GM19397 (cell line): ENCODE data around the gene CA5B.
"Not testable (repeated sequence)": the region's sequence is repeated elsewhere in the genome, so short reads cannot be mapped to it uniquely, and the experiment has no call there.

Source experiments
- ATAC-seq: cut with Tn5 transposase; IDR thresholded peaks from one replicate; pipeline ENCODE4 v1.9.1; 2021; ENCODE audit warnings: mild to moderate bottlenecking, moderate library complexity; ENCODE audit not compliant: unreplicated experiment

The CA5B gene

DNA sequence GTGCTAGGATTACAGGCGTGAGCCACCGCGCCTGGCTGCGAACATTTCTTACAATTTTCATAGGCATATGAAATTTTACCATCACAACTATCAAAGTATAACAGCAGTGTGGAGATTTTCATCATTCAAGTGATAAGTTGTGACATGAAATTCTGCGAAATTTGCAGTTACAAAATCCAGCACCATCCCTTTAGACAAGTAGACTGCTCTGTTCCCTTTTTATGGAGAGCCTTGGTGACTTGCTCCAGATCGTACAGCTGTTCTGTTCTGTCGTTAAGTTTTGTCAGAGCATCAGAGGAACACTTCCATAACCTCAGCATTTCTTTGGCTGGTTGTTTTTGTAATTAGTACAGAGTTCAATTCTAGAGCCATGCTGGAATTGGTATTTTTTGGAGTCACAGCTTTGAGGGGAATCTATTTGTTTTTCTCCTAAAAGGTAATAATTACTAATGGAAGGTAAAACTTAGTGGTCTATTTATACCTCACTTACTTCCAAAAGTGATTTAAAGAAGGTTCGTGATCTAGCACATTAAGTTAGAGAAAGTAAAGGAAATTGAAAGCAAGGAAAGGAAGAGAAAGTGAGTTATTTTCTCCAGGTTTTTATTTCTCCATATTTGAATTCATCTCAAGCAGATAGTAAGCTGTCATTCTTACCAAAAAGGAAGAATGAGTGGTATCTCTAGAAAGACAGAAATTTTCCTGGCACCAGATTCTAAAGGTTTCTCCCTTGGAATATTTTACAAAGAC is 74.3 kb downstream of the CA5B start:
- no peak for ATAC-seq

DNA sequence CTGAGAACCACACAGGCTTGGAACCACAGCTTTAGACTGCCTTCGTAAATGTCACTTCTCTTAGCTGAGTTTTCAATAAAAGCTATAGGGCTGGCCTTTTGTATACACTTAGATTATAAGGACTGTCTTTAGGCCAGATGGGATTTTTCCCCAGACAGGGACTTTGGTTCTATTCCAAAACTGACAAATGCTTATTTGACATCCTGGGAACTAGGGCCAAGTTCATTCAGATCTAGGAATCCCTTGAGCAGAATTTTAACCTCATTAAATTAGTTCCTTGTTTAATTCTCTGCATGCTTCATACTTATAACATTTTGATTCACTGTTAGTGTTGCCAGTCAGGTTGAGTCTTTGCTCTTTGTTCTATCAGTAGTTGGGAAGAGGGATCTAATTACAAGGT is 75.3 kb downstream of the CA5B start:
- ATAC-seq, result no peak

DNA sequence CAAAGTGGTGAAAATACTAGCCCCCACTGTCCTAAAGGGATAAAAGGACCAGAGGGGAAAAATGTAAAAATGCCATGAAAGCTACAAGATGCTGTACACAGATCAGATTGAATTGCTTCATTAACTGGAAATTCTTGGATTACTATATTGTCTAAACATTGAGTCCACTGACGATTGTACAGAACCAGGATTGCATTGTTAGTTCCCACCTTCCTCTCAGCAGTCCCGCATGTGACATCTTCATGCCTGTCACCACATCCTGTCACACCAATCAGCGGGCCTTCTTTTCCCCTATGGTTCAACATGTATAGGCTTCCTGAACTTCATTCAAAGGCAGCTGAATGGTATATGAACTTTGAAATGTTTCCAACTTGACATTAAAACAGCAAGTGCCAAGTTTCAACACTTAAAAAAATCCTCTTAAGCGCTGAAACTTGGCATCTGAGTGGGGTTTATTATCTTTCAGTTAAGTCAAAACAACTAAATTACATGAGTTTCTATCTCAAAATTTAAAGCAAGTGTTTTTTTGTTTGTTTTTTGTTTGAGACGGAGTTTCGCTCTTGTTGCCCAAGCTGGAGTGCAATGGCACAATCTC is 76.8 kb downstream of the CA5B start:
- no peak for ATAC-seq

DNA sequence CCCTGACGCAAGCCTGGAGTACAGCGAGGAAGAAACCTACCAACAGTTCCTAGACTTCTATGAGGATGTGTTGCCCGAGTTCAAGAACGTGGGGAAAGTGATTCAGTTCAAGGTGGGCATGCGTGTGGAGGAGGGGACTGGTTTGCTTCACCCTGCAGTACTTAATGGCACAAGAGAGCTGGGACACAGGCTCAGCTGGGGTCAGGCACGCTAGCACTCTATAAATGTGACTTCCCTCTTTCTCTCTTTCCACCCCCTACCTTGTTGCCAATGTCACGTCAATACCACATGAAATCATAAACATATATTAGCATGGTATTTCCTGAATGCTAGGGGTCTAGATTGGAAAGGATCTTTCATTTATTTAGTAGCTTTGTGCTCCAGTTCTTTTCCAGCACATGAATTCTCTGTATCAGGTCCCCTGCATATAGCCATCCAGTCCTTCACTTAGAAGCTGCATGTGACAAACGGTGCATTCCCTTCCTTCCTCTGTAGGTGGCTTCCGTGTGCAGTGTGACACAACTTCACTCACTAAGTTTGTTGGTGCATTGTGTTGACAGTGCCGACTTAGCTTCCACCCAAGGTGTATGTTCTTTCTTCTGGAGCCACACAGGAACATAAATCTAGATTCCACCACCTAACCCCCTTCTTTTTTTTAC is 77.8 kb downstream of the CA5B start:
- ATAC-seq, result no peak

DNA sequence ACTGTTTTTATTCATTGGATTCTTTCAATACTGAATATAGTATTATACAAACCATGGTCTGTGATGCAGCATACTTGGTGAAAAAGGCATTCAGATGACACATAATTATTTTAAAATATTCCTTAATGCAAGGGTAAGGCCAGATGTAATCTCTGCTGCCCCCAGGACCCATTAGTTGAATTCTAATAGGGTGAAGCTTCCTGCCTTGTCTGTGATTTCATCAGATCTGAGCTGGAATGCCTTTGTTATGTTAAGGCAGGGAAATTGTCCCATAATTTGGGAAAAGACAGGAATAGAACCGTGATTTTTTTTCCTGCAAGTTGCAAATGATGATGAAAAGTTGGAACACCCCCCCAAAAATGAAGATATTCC is 78.4 kb downstream of the CA5B start:
- no peak for ATAC-seq

DNA sequence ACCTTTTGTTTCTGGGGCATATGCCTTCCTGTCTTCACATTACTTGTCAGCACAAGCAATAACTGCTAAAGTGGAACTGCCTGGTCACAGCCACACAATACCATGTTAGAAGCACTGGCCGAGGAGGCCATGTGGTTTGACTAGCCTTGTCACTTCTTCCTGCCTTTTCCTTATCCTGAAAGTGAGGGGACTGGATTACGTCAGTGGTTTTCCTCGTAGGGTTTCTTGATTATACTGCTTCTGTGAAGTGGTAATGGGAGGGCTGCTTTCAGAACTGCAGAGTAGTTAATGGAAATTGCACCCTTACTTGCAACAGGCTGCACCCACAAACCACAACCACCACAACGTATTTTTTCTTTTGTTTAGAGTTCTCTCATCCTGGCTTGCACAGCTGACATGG is 78.8 kb downstream of the CA5B start:
- ATAC-seq, result no peak

DNA sequence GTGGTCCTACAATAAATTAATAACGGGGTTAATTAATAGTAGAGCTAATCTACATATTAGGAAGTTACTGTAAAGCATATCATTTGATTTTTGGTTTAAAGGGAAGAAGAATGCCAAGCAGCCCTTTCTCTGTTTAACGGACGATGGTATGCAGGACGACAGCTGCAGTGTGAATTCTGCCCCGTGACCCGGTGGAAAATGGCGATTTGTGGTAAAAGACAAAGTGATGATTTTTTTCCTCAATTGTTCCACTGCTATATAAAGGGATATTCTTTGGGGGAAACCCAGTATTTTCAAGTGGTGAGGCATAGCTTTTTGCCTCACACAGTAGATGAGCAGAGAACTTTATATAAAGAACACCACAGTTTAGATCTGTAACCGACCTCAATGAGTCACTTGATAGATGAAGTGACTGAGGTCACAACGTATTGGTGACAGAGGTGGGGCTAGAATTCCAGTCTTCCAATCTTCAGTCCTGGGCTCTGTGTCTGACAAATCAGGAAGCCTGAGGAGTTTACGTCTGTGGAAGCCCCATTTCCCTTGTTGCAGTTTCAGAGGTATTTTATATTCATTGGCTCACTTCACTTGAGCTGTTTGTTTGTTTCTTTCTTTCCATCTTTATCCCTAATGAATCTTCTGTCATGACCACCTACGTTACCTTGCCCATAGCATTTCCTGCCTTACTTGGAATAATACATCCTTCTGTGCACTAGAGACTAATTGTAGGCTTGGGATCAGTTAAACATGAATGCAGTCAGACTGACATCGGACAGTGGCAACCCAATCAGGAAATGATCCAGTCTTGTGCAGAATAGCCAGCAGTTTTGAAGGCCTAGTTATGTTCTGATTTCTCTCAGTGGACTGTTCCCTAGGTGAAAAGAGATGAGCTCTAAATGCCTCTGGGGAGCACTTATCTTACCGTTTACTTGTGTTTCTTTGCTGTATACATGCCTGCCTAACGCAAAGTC is 82.3 kb downstream of the CA5B start:
- no peak for ATAC-seq

DNA sequence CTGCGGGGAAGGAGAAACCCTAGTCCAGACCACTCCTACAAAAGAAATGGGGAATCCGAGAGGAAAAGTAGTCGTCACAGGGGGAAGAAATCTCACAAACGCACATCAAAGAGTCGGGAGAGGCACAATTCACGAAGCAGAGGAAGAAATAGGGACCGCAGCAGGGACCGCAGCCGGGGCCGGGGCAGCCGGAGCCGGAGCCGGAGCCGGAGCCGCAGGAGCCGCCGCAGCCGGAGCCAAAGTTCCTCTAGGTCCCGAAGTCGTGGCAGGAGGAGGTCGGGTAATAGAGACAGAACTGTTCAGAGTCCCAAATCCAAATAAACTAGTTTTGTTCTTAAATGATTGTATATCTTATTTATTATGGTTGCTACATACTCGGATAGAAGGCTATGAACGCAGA is 84.9 kb downstream of the CA5B start:
- no peak for ATAC-seq

DNA sequence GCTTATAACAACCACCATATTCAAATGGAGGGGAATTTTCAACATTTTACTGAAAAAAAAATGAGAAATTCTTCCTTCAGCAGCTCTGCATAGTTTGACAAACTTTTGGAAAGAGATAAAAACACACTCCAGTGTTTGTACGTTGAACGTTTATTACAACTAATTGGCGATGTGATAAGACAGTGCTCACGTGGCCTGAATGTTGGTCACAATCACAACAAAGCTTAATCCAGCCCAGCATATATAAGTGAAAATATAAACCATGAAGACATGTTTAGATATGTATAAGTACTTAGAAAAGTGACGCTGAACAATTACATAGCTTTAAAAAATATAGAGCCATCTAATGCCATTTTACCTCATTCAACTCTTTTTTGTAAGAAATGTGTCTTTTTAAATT is 87.9 kb downstream of the CA5B start:
- ATAC-seq, result no peak

DNA sequence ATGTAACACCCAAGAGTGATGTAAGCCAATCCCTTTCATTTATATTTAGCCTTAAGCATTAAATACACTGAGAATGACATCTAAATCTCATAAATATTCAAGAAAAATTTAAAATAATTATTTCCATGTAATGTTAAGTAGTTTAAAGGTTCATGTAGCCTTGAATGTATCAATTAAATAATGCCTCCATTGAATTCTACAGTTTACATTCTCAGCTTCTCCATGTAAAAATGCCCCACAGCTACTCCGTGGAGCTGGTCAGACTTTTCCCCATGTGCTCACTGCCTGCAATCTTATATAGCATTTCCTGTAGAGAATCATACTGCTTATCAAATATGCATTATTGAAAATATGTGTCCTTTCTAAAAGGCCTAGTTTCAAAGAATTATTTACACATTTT is 91.1 kb downstream of the CA5B start:
- no peak for ATAC-seq

DNA sequence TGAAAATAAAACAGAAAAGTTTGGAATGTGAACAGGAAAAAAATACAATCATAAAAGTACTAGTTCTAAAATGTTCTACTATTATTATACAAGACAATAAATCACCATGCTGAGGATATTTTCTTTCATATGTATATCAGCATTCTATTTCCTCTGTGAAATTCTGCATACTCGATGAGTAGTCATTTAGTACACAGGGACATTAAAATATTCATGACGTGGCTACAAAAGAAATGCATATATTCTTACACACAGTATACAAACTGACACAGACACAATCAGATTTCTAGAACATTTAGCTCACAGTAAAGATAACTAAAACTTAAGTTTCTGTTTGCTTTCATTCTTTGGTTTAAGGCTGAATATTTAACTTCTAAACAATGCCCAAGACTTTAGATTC is 93.3 kb downstream of the CA5B start:
- not testable (repeated sequence) for ATAC-seq

DNA sequence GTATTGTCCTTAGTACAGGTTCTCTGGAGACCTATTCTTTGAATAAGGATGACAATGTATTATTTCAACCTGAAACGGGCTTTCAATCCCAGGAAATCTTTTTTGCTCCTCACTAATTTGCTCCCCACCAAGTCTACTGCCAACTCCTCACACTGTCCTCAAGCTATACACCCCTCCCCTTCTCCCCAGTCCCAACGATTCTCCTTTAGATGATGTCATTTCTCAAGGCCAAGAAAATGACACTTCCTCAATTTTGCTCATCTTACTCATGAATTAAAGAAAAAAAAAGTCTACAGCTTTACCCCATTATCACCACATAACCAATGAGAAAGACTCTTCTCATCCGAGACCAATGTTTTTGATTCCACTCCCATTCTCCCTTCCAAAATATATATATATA is 96.0 kb downstream of the CA5B start:
- ATAC-seq, result no peak

DNA sequence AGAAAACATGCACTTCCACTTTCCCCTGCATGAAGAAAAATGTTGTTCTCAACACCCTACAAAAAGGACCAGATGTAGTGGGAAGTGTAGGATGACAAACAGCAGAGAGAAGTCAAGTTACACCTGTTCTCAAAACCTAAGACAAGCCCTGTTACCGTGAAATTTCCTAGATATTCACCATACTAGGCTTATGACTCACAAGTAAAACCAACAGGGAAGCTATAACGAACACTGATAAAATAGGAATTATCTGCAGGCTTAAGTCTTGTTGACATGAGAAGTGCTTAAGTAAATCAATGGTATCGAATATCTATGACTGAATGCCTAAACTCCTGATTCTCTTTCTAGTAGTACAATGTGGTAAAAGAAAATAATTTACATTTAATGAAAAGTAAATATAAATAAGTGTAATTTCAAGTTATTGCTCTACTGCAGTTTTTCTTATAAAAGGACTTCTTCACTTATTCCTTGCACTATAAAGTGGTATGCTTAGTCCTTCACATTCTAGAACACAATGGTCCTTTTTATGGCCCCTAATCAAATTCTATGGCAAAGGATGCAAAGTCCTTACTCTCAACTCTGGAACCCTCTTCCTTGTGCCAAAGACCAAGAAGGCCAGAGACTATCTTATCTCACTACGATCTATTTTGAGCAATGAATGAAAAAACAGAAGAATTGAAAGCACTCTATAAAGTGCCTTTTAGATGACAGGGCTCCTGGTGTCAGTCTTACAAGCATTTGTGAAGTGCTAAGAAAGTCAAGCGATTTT is 96.9 kb downstream of the CA5B start:
- no peak for ATAC-seq
